B cell (primary cell): ENCODE measurements around the gene FMN2. TPM values are rescaled to one million over a fixed set of nuclear protein-coding genes. Genes with fewer than 3 reads are reported as not detected.

Source experiments
- ATAC-seq: fragments of 200-7000 bp; cut with Tn5 transposase; one replicate; pipeline ENCODE4 v1.10.0; 2021; ENCODE audit warnings: low read depth, mild to moderate bottlenecking, moderate number of reproducible peaks, moderate library complexity
- CTCF ChIA-PET: fragments of 350-600 bp; sonication (Branson Sonifier 250); formaldehyde crosslinking; loops from one replicate; lab custom pipeline; 2021; ENCODE audit warnings: antibody characterized with exemption, inconsistent platforms; lab: Charles Lee
- POLR2A ChIA-PET: fragments of 350-600 bp; sonication (Branson Sonifier 250); formaldehyde crosslinking; loops from one replicate; lab custom pipeline; 2021; ENCODE audit warnings: antibody characterized with exemption; lab: Charles Lee
- DNase-seq: peaks from one replicate; pipeline ENCODE4 v3.0.0; 2013
- H2AFZ ChIP-seq: 2 replicates; pipeline ENCODE4 v1.6.1; 2012; ENCODE audit warnings: mild to moderate bottlenecking, low read depth, low read length; ENCODE audit not compliant: insufficient read depth, poor library complexity, severe bottlenecking
- H3K27ac ChIP-seq, 2 donors: 1 replicate in 1 of 2; 2 replicates in 1 of 2; pipeline ENCODE4 v1.5.1; 2012 to 2013; ENCODE audit warnings: low read length in 2 of 2, mild to moderate bottlenecking in 2 of 2, moderate library complexity in 1 of 2
- H3K27me3 ChIP-seq, 4 experiments: fragments of 200-600 bp in 1 of 4; sonication (generic) in 1 of 4; replicated peaks in 1 of 4; 1 replicate in 2 of 4; 2 replicates in 2 of 4; pipeline versions ENCODE4 v1.6.1 to v1.7.0; 2013 to 2016; ENCODE audit warnings: low read length in 3 of 4, mild to moderate bottlenecking in 2 of 4, mixed read lengths in 1 of 4, moderate library complexity in 1 of 4; ENCODE audit not compliant: insufficient read depth in 4 of 4, control insufficient read depth in 3 of 4; ENCODE audit errors: control extremely low read depth in 1 of 4
- H3K36me3 ChIP-seq, 2 experiments: replicated peaks in 1 of 2; 1 replicate in 1 of 2; 2 replicates in 1 of 2; pipeline versions ENCODE4 v1.6.1 to v1.7.1; 2013; ENCODE audit warnings: low read length in 1 of 2; ENCODE audit not compliant: insufficient read depth in 2 of 2, control insufficient read depth in 1 of 2; ENCODE audit errors: control extremely low read depth in 1 of 2, extremely low read depth in 1 of 2
- H3K4me1 ChIP-seq, 2 donors: fragments of 200-600 bp in 1 of 2; sonication (generic) in 1 of 2; 1 replicate in 1 of 2; 2 replicates in 1 of 2; pipeline versions ENCODE4 v1.5.1 to v1.6.1; 2013 to 2017; ENCODE audit warnings: low read length in 2 of 2; ENCODE audit not compliant: control insufficient read depth in 2 of 2, insufficient read depth in 2 of 2
- H3K4me2 ChIP-seq: replicated peaks from 2 replicates; pipeline ENCODE3; 2012; ENCODE audit warnings: mild to moderate bottlenecking, low read depth, low read length; ENCODE audit not compliant: poor library complexity, severe bottlenecking
- H3K4me3 ChIP-seq, 5 experiments: fragments of 200-600 bp in 1 of 5; sonication (generic) in 1 of 5; 1 replicate in 3 of 5; 2 replicates in 2 of 5; pipeline versions ENCODE4 v1.5.1 to v1.7.0; 2011 to 2016; ENCODE audit warnings: low read length in 4 of 5, mild to moderate bottlenecking in 4 of 5, low read depth in 2 of 5, control low read depth in 1 of 5, moderate library complexity in 1 of 5; ENCODE audit not compliant: insufficient read depth in 1 of 5; ENCODE audit errors: control extremely low read depth in 1 of 5, extremely low read depth in 1 of 5
- H3K79me2 ChIP-seq: fragments of 200-600 bp; sonication (generic); one replicate; pipeline ENCODE4 v1.6.0; 2016; ENCODE audit warnings: low read length; ENCODE audit not compliant: control insufficient read depth, insufficient read depth
- H3K9ac ChIP-seq: fragments of 200-600 bp; sonication (generic); 2 replicates; pipeline ENCODE4 v1.6.1; 2017; ENCODE audit warnings: mild to moderate bottlenecking, low read length, moderate library complexity
- H3K9me3 ChIP-seq, 3 donors: one replicate each; pipeline versions ENCODE4 v1.6.1 to v1.7.1; 2013; ENCODE audit warnings: low read length in 2 of 3; ENCODE audit not compliant: control insufficient read depth in 2 of 3, insufficient read depth in 1 of 3; ENCODE audit errors: control extremely low read depth in 1 of 3
- H4K20me1 ChIP-seq: 2 replicates; pipeline ENCODE4 v1.6.0; 2012; ENCODE audit warnings: mild to moderate bottlenecking, low read length; ENCODE audit not compliant: insufficient read depth, control insufficient read depth, poor library complexity, severe bottlenecking
- H3K27ac Mint-ChIP-seq: one replicate; pipeline ENCODE4 v1.8.0; 2021; ENCODE audit warnings: mixed read lengths
- H3K27me3 Mint-ChIP-seq: one replicate; pipeline ENCODE4 v1.8.0; 2021; ENCODE audit warnings: mixed read lengths
- H3K4me1 Mint-ChIP-seq: one replicate; pipeline ENCODE4 v1.8.0; 2021; ENCODE audit warnings: mixed read lengths
- H3K4me3 Mint-ChIP-seq: one replicate; pipeline ENCODE4 v1.8.0; 2021; ENCODE audit warnings: mixed read lengths
- H3K9me3 Mint-ChIP-seq: one replicate; pipeline ENCODE4 v1.8.0; 2022; ENCODE audit warnings: mixed read lengths; ENCODE audit not compliant: insufficient read depth
- EZH2 ChIP-seq: IDR thresholded peaks from 2 replicates; pipeline ENCODE4 v1.6.1; 2012; ENCODE audit warnings: borderline replicate concordance, low read depth, mild to moderate bottlenecking, moderate library complexity, low read length; ENCODE audit not compliant: insufficient read depth, poor library complexity, severe bottlenecking
- WGBS: methylation state at CpG from one replicate; pipeline ENCODE4 v1.1.5; 2013; ENCODE audit warnings: missing lambda C conversion rate; ENCODE audit not compliant: insufficient coverage; 5-methylcytosine and 5-hydroxymethylcytosine counted together
- intact Hi-C: fragments of 100-400 bp; cut with micrococcal nuclease; formaldehyde crosslinking; loops from one replicate; pipeline ENCODE4 v1.10.0; 2022
- polyA plus RNA-seq: library from polyadenylated mRNA; depleted of rRNA; stranded (reverse); fragments of >200 nt; gene quantifications from 2 replicates; pipeline ENCODE4 v1.2.3, GENCODE V29; 2012
- total RNA-seq, 2 donors: library from RNA; stranded (reverse); fragments of 120-200 nt in 1 of 2; gene quantifications; 1 replicate in 1 of 2; 2 replicates in 1 of 2; pipeline versions ENCODE4 v1.2.3 to v1.2.4, GENCODE V29; 2013 to 2022
- TF ChIP-seq, protein P1 (sequence below): fragments of 200-600 bp; IDR thresholded peaks from one replicate; pipeline ENCODE4 v1.8.0; 2022; ENCODE audit warnings: antibody characterized with exemption, mild to moderate bottlenecking

FMN2 gene
- total and polyA plus RNA-seq, 2 donors (not counting 1 experiment from before 2014, with no cell fraction given) = not detected

DNA sequence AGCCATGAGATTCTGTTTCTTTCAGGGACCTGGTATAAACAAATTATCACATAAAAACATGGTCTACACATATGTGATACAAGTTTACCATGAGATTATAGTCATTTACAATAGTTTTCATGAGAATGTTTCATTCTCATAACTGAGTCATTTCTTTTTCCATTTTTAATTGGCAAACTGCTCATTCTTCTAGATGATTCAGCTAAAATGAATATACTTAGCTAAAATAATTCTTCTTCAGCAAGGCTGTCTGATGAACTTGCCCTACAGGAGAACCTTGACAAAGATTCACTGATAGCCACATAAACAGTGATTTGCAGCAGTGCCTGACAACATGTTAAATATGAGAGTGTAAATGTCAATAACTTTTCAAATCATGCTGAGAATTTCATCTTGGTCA is 253.2 kb downstream of the FMN2 start:
- no peak for ATAC-seq
- Histone ChIP-seq H3K36me3 (no peaks in the 10 kb centered on the region), H4K20me1 (no peaks in the 10 kb centered on the region), H3K27ac (no peak overlapping the region), H3K4me1 (no peaks in the 10 kb centered on the region), H3K9ac (no peak overlapping the region), H3K4me3 (no peak overlapping the region), H3K79me2 (no peaks in the 10 kb centered on the region), H3K9me3 (no peaks in the 10 kb centered on the region), H2AFZ (no peak overlapping the region), H3K4me2 (no peak overlapping the region), H3K27me3 (no peaks in the 10 kb centered on the region)
- CTCF ChIA-PET = no interaction called here
- TF ChIP-seq EZH2 = no peak
- TF ChIP-seq, protein P1, sequence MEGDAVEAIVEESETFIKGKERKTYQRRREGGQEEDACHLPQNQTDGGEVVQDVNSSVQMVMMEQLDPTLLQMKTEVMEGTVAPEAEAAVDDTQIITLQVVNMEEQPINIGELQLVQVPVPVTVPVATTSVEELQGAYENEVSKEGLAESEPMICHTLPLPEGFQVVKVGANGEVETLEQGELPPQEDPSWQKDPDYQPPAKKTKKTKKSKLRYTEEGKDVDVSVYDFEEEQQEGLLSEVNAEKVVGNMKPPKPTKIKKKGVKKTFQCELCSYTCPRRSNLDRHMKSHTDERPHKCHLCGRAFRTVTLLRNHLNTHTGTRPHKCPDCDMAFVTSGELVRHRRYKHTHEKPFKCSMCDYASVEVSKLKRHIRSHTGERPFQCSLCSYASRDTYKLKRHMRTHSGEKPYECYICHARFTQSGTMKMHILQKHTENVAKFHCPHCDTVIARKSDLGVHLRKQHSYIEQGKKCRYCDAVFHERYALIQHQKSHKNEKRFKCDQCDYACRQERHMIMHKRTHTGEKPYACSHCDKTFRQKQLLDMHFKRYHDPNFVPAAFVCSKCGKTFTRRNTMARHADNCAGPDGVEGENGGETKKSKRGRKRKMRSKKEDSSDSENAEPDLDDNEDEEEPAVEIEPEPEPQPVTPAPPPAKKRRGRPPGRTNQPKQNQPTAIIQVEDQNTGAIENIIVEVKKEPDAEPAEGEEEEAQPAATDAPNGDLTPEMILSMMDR = no peak
- Mint-ChIP-seq H3K27me3 (no peaks in the 10 kb centered on the region), H3K9me3 (peaks cover 3% of the 10 kb centered on the region), H3K4me3 (no peak overlapping the region), H3K27ac (no peak overlapping the region), H3K4me1 (no peaks in the 10 kb centered on the region)
- POLR2A ChIA-PET = no interaction called here
- intact Hi-C loops = no loop called here
- no peak for DNase-seq

- Histone ChIP-seq H2AFZ (no peak overlapping the region), H3K4me3 (no peak overlapping the region), H3K4me2 (no peak overlapping the region), H3K36me3 (no peaks in the 10 kb centered on the region), H3K9me3 (no peaks in the 10 kb centered on the region), H3K27ac (no peak overlapping the region), H4K20me1 (no peaks in the 10 kb centered on the region), H3K27me3 (no peaks in the 10 kb centered on the region), H3K4me1 (no peaks in the 10 kb centered on the region), H3K79me2 (no peaks in the 10 kb centered on the region), H3K9ac (no peak overlapping the region)
- ATAC-seq (no peak), DNase-seq (no peak)
- H3K4me1 Mint-ChIP-seq = no peaks in the 10 kb centered on the region
- no peak for TF ChIP-seq EZH2
- TF ChIP-seq, protein P1 = no peak
- no peak overlapping the region for H3K27ac Mint-ChIP-seq
- H3K27me3 Mint-ChIP-seq = no peaks in the 10 kb centered on the region
- ChIA-PET POLR2A (no interaction called here), CTCF (no interaction called here)
- no CpG with 5 or more reads among the region's 2 CpGs for WGBS
- intact Hi-C loops = no loop called here
- no peak overlapping the region for H3K4me3 Mint-ChIP-seq
- peaks cover 7% of the 10 kb centered on the region for H3K9me3 Mint-ChIP-seq
These were observed 258.0 kb downstream of the FMN2 start for GRCh38 chr1:240349695-240350094.
